SK-N-MC (cell line): ENCODE results near the gene CTNND2.
"Not testable (repeated sequence)": the region's sequence is repeated elsewhere in the genome, so short reads cannot be mapped to it uniquely, and the experiment has no call there.

ENCODE experiments used
- EZH2 ChIP-seq: fragments of 200-600 bp; sonication (generic); IDR thresholded peaks from one replicate; pipeline ENCODE4 v1.6.1; 2017; ENCODE audit warnings: antibody characterized with exemption
- FOXP2 ChIP-seq: optimal IDR thresholded peaks from 2 replicates; pipeline ENCODE3; 2011; ENCODE audit warnings: mild to moderate bottlenecking, moderate library complexity; ENCODE audit not compliant: insufficient read depth; ENCODE audit errors: extremely low read length, control extremely low read depth
- POLR2AphosphoS5 ChIP-seq: IDR thresholded peaks from 2 replicates; pipeline ENCODE4 v1.6.1; 2012; ENCODE audit warnings: mild to moderate bottlenecking, low read depth, low read length, borderline replicate concordance

- not testable (repeated sequence) for TF ChIP-seq EZH2, POLR2AphosphoS5, FOXP2
These were observed 838.5 kb downstream of the CTNND2 start for GRCh38 chr5:11065723-11066122.
